UCSD-AML1 (cell line): Measurements from ENCODE around the gene FASN.
A peak's percentile ranks its signal among the peaks of the same experiment; 100 is the strongest.

ENCODE experiments used
- DNase-seq: peaks from one replicate; lab custom pipeline; 2025; ENCODE audit not compliant: unreplicated experiment; lab: John Stamatoyannopoulos, UW

Gene FASN

DNA sequence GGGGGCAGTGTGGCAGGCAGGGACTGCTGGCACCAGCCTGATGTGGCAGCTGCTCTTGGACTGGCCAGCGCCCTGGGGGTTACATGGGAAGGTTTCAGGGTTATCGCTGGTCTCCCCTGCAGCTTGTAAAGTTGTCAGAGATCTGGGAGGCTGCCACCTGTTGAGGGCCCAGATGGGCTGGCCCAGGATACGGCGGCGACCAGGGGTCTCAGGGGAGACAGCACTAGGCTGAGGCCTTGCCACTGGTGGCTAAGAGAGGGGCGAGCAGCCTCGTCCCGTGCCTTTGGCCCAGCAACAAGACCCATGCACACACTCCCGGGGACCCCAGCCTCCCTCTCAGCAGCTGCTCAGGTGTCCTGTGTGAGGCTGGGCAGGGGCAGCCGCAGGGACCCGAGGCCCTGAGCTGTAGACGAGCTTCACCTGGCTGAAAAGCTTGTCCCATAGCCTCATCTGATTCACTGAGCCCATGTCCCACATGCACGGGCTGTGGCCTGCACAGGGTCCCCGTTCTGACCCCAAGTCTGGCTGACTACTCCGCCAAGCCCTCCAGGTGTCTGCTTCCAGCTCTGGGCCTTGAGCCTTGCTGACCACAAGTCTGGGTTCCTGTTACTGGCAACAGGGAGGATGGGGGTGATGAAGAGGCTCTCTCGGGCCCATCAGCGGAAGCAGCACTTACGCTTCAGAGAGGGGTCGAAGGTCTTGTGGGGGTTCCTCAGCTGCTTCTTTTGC, 38.6 kb downstream of the FASN start:
- no peak for DNase-seq

- no peak for DNase-seq
Observed at GRCh38 chr17:82058855-82059249, 39.2 kb downstream of the FASN start.

- DNase-seq: no peak
Observed at GRCh38 chr17:82058230-82058854, 39.7 kb downstream of the FASN start.

- DNase-seq: no peak
Observed at GRCh38 chr17:82056729-82057621, 41.1 kb downstream of the FASN start.

- DNase-seq: no peak
Observed at GRCh38 chr17:82055965-82056728, 41.9 kb downstream of the FASN start.

DNA sequence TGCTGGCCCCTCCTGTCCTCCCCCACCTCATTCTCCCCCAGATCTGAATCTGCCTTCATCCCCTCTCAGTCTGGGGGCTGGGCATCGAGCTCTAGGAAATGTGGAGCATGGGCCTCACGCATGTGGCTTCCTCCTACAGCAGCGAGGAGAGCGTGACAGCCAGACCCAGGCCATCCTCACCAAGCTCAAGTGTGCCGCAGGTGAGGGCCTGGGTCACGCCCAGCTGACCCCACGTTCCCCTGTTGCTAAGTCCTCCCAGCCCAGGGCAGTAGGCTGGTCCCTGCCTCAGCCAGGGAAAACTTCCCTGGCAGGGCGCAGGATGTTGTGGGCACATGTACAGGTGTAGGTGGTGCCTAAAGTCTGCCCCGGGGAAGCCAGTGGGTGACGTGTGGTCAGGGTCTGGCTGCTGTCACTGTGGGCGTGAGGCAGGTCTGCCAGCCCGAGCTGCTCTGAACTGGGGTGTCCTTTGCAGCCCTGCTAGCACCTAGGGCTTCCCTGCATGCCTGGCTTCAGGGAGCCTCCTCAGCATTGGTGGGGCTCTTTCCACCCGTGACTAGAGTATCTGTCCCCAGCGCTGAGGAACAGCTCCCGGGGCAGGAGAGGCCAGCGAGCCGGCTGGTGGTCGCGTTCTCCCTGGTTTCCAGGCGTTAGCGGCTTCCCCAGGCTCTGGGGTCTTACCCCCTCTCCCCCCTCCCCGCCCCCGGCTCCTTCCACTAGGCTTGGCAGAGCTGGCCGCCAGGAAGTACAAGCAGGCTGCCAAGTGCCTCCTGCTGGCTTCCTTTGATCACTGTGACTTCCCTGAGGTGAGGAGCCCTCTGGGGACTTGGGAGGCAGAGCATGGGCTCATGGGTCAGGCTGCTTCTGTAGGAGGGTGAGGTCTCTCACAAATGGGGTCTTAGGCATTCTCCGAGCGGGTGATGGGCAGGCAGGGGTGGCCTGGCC, 42.7 kb downstream of the FASN start:
- DNase-seq: no peak

- DNase-seq: no peak
Observed at GRCh38 chr17:82054351-82055022, 43.5 kb downstream of the FASN start.

DNA sequence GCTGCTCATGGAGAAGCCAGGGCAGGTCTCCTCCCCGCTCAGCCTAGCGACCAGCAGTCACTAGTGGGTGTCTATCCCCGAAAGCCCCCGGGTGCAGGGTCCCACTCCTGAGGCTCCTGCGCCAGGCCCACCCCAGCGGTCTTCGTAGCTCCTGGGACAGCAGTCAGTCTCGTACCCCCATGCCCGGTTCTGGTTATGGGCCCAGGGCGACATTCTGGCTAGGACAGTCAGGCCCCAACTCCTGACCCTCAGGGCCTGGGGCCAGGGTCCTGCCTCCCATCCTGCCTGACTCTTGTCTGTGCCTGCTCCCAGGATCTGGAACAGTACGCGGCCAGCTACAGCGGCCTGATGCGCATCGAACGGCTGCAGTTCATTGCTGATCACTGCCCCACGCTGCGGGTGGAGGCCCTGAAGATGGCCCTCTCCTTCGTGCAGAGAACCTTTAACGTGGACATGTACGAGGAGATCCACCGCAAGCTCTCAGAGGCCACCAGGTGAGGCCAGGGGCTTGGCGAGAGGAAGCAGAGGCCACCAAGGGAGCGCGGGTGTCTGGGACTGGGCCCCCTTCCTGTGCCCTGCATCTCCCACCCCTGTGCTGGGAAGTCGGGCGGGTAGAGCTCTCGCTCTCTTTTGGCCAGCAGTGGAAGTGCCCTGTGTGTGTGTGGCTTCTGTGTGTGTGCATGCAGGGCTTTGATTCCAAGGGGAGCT, 44.3 kb downstream of the FASN start:
- no peak for DNase-seq

DNA sequence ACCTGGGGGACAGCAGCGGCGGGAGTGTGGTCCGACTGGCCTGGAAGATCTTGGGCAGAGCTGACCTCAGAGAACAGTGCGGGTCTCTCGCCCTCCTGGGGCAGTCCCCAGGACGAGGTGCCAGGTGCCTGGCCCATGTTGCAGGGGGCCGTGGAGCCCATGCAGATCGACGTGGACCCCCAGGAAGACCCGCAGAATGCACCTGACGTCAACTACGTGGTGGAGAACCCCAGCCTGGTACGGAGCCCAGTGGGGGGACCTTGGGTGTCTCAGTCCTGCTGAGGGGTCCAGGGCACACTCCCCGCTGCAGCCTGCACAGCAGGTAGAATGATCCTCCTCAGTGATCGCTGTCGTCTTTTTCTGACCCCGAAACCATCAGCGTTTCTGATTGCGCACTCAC, 44.9 kb downstream of the FASN start:
- DNase-seq: no peak

DNA sequence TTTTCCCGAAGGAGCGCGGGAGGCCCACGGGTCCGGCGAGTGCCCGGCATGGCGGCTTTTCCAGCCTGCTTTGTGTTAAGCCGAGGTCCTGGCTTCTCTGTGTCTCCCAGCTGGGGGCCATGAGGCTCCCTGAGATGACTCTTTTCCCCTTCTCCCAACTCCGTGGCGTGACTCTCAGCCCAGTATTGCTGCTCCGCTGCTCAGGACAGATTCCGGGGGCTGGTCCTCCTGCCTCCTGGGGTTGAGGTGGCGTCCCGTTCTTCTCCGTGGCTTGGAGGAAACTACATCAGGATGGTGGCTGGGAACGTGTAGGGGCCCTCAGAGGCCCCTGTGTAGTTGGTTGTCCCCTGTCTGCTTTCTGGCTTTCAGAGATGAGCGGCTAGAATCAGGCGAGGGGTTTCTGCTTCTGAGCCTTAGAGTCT, 45.4 kb downstream of the FASN start:
- DNase-seq: no peak

DNA sequence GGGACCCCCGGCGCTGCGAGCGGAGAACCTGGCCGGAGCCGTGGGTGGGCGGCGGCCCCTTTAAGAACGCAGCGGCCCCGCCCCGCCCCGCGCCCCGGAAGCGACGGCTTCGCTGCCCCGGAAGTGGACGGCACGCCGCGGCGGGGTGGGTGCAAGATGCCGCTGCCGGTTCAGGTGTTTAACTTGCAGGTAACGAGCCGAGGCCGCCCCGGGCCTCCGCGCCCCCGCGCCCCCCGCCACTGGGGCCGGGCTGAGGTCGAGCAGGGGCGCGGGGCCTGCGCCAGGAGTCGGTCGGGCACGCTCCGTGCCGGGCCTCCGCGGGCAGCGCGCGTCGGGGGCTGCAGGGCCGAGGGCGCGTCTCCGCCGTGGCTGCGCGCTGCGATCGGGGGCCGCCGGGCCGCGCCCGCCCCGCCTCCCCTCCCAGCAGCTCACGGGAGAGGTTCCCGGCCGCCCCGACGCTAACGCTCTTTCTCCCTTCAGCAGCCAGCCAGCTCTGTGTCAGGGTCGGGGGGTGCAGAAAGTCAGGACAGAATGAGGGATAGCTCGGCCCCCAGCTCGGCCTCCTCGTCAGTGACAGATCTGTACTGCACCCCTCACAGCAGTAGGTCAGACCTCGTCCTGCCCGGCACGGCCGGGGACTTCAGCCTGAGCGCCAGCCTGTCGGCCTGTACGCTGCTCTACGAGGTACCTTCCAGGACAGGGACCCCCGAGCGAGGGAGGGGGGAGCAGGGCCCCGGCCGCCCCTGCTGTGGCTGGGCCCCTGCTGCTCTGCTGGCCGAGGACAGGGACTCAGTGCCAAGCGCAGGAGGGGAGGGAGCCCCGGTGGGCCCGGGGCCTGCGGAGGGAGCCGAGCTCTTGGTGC, 46.0 kb downstream of the FASN start, which contains the start of the genes GPS1 and RFNG:
TSS of gene GPS1 (plus strand) at position 123 of the 862 bp plus-strand sequence. CDS start at position 157, 34 bp downstream.
TSS of gene RFNG (minus strand) at position 36 of the 862 bp plus-strand sequence. CDS start 45 bp downstream, outside the sequence.
- DNase-seq: peak; percentile 78

DNA sequence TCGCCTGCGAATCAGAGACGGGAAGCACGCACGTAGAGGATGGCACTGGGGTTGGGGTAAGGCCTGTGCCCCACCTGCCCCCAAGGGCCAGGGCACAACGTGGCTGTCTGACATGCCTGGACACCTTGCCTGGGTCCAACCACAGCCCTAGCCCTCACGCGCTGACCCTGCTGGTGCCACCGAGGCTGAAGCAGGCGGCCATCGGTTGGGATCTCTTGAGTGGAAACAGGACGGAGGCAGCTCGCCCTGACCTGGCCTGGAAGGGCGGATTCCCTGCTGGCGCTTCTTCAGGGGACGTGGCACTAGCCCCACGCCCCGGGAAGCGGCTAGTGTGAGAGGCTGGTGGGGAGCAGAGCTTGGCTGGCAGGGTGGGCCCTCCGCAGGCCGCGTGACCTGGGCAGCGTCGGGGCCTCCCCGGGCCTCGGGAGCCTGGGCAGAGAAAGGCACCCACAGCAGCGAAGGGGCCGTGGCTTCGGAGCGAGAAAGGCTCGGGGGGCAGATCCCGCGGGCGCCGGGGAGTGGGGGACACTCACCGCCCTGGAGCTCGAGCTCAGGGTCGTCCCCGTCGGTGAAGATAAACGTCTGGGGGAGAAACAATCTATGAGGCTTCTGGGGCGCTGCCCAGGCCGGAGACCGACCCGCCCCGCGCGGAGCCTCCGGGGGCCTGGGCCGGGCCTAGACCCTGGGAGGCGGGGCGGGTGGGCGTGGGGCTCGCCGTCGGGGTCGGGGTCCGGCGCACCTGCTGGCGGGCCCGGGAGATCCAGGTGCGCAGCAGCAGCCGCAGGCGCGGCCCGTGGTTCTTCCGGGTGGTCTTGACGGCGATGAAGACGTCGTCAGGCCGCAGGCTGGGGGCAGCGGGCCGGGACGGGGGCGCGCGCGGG, 47.0 kb downstream of the FASN start:
- no peak for DNase-seq

DNA sequence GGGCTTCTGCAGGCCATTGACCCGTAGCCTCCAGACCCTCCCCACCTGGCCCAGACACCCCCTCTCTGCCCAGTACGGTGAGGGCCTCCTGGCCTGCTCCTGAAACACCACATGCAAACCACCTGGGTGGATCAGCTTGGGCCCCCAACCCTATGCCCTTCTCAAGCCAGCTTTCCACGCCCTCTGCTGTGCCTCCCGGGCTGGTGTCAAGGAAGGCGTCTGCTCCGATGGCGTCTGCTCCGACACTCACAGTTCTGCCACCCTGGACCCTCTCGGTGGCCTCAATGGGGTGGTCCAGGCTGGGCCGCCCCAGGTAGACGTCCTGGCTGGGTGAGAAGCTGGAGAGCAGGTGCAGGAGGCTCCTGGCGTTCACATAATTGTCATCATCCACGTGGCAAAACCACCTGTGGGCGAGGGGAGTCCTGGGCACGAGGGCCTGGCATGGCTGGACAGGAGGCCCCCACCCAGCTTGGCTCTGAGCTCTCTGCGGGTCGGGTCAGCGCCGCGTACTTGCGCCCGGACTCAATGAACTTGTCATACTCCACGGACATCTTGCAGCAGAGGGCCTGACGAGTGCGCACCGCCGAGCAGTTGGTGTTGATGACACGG, 47.8 kb downstream of the FASN start:
- no peak for DNase-seq

GRCh38 chr17:82049521-82049971, 48.5 kb downstream of the FASN start:
- DNase-seq: no peak

- no peak for DNase-seq
Observed at GRCh38 chr17:82049106-82049505, 48.9 kb downstream of the FASN start.

GRCh38 chr17:82048571-82048971, 49.5 kb downstream of the FASN start:
- DNase-seq: no peak
